ENCODE data around the gene SECTM1.

GRCh38 chr17:82376042-82376730, 42.6 kb upstream of the SECTM1 start:
- TF ChIP-seq EZH2phosphoT487 (IDR thresholded peaks at IDR 0.05; ENCODE audit: insufficient read depth, low read depth) = no peak
- TF ChIP-seq EZH2 (IDR thresholded peaks at IDR 0.05; ENCODE audit: insufficient read depth, poor library complexity, severe bottlenecking) = no peak

Data from GM23248 (cell line).